GM21381 (cell line): Measurements from ENCODE around the gene IGFBP2.
A peak's percentile ranks its signal among the peaks of the same experiment; 100 is the strongest.

ENCODE experiments used
- ATAC-seq: cut with Tn5 transposase; IDR thresholded peaks from one replicate; pipeline ENCODE4 v1.9.1; 2021; ENCODE audit warnings: mild to moderate bottlenecking, moderate library complexity; ENCODE audit not compliant: unreplicated experiment

IGFBP2 gene

GRCh38 chr2:216680951-216681629, 47.9 kb downstream of the IGFBP2 start:
- no peak for ATAC-seq

GRCh38 chr2:216681683-216682082, 48.5 kb downstream of the IGFBP2 start:
- ATAC-seq: no peak

- no peak for ATAC-seq
Measured at GRCh38 chr2:216683846-216684245, 50.6 kb downstream of the IGFBP2 start.

- ATAC-seq: no peak
Measured at GRCh38 chr2:216685327-216685875, 52.2 kb downstream of the IGFBP2 start.

GRCh38 chr2:216687111-216687510, 53.9 kb downstream of the IGFBP2 start:
- no peak for ATAC-seq

GRCh38 chr2:216687646-216688045, 54.4 kb downstream of the IGFBP2 start:
- no peak for ATAC-seq

GRCh38 chr2:216688731-216689340, 55.6 kb downstream of the IGFBP2 start:
- ATAC-seq: no peak

GRCh38 chr2:216689397-216689796, 56.2 kb downstream of the IGFBP2 start:
- ATAC-seq: no peak

GRCh38 chr2:216690456-216690852, 57.2 kb downstream of the IGFBP2 start:
- ATAC-seq: no peak

- no peak for ATAC-seq
Measured at GRCh38 chr2:216690853-216691741, 57.9 kb downstream of the IGFBP2 start.

GRCh38 chr2:216692636-216693413, 59.6 kb downstream of the IGFBP2 start:
- peak; percentile 52 for ATAC-seq

GRCh38 chr2:216693414-216694080, 60.3 kb downstream of the IGFBP2 start:
- ATAC-seq: no peak

- no peak for ATAC-seq
Measured at GRCh38 chr2:216694082-216694825, 61.0 kb downstream of the IGFBP2 start.

- no peak for ATAC-seq
Measured at GRCh38 chr2:216694826-216695217, 61.6 kb downstream of the IGFBP2 start.

- no peak for ATAC-seq
Measured at GRCh38 chr2:216695401-216695821, 62.2 kb downstream of the IGFBP2 start, which contains the start of gene IGFBP5. Gene IGFBP5, minus strand, starts transcription at chr2:216695549. Its CDS starts 774 bp downstream, at chr2:216694775.

- ATAC-seq: no peak
Measured at GRCh38 chr2:216696321-216696720, 63.1 kb downstream of the IGFBP2 start.

- no peak for ATAC-seq
Measured at GRCh38 chr2:216696751-216697560, 63.7 kb downstream of the IGFBP2 start.

- ATAC-seq: no peak
Measured at GRCh38 chr2:216698293-216698692, 65.1 kb downstream of the IGFBP2 start.
